ENCODE measurements around the gene PIP4K2A. TPM values are rescaled to one million over a fixed set of nuclear protein-coding genes. Genes with fewer than 3 reads are reported as not detected.

Gene PIP4K2A
- total RNA-seq, 3 donors from 2014 or later (not counting 1 experiment from before 2014, with no cell fraction given), result 311 to 423 (median 405) TPM

DNA sequence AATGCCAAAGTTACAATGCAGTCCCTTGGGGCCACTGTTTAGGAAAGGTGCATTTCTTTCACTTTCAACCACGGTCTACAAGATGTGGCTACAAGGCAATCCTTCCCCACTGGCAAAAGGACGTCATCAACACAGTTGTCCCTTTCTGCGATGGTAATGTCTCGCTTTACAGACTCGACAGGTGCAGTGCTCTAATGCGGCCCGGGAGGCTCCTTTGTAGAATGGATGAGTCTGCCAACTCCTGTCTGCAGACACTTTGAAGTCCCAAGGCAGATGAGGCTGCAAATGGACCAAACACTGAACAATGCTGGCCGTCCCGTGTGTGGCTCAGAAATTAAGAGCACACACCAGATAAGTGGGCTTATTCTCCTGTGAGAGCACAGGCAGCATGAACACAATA is 133.7 kb downstream of the PIP4K2A start:
- TF ChIP-seq, protein P1, sequence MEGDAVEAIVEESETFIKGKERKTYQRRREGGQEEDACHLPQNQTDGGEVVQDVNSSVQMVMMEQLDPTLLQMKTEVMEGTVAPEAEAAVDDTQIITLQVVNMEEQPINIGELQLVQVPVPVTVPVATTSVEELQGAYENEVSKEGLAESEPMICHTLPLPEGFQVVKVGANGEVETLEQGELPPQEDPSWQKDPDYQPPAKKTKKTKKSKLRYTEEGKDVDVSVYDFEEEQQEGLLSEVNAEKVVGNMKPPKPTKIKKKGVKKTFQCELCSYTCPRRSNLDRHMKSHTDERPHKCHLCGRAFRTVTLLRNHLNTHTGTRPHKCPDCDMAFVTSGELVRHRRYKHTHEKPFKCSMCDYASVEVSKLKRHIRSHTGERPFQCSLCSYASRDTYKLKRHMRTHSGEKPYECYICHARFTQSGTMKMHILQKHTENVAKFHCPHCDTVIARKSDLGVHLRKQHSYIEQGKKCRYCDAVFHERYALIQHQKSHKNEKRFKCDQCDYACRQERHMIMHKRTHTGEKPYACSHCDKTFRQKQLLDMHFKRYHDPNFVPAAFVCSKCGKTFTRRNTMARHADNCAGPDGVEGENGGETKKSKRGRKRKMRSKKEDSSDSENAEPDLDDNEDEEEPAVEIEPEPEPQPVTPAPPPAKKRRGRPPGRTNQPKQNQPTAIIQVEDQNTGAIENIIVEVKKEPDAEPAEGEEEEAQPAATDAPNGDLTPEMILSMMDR (IDR thresholded peaks at IDR 0.05), result no peak
- Mint-ChIP-seq H3K4me3 (no peak overlapping the region), H3K27ac (peak overlapping the region; percentile 62 to 79), H3K36me3 (peaks cover 9% of the 10 kb centered on the region), H3K9me3 (no peaks in the 10 kb centered on the region), H3K27me3 (ENCODE audit: low read depth in 2 of 2) (no peaks in the 10 kb centered on the region), H3K4me1 (peaks cover 45 to 56% of the 10 kb centered on the region in 2 donors)
- peaks cover 59% of the 10 kb centered on the region for H3K36me3 ChIP-seq (ENCODE audit: control insufficient read depth, insufficient read depth, low read length)
- no peaks in the 10 kb centered on the region for H3K27me3 ChIP-seq (ENCODE audit: control insufficient read depth, insufficient read depth, low read length)
- no peak for DNase-seq
- intact Hi-C loops (cut with micrococcal nuclease), result no loop called here
- no peaks in the 10 kb centered on the region for H3K9me3 ChIP-seq (ENCODE audit: control insufficient read depth, insufficient read depth, low read length)
- no peak for ATAC-seq
- WGBS (ENCODE audit: insufficient coverage), result 88% methylated on average over 9 of the region's 9 CpGs
- no peak overlapping the region for H3K27ac ChIP-seq (ENCODE audit: low read length)
- H3K4me3 ChIP-seq (ENCODE audit: low read length), result no peak overlapping the region
- H3K4me1 ChIP-seq (ENCODE audit: control insufficient read depth, insufficient read depth, low read length), result peaks cover 10% of the 10 kb centered on the region

- Histone ChIP-seq H3K4me1 (ENCODE audit: control insufficient read depth, insufficient read depth, low read length) (peaks cover 10% of the 10 kb centered on the region), H3K36me3 (ENCODE audit: control insufficient read depth, insufficient read depth, low read length) (peaks cover 61% of the 10 kb centered on the region), H3K27ac (ENCODE audit: low read length) (no peak overlapping the region), H3K9me3 (ENCODE audit: control insufficient read depth, insufficient read depth, low read length) (no peaks in the 10 kb centered on the region), H3K4me3 (ENCODE audit: low read length) (no peak overlapping the region), H3K27me3 (ENCODE audit: control insufficient read depth, insufficient read depth, low read length) (no peaks in the 10 kb centered on the region)
- WGBS (ENCODE audit: insufficient coverage), result 78% methylated on average over 7 of the region's 7 CpGs
- Mint-ChIP-seq H3K9me3 (no peaks in the 10 kb centered on the region), H3K27ac (peak overlapping the region; percentile 62 to 79), H3K4me1 (peaks cover 49 to 52% of the 10 kb centered on the region in 2 donors), H3K36me3 (peaks cover 9% of the 10 kb centered on the region), H3K27me3 (ENCODE audit: low read depth in 2 of 2) (no peaks in the 10 kb centered on the region), H3K4me3 (no peak overlapping the region)
- TF ChIP-seq, protein P1 (IDR thresholded peaks at IDR 0.05), result no peak
- intact Hi-C loops (cut with micrococcal nuclease), result loop anchor here (10.0 kb wide), 1 partner anchor 575 kb away; the partner anchor contains the start of gene DNAJC1
- ATAC-seq (no peak), DNase-seq (no peak)
Observed at GRCh38 chr10:22579826-22580225, 134.6 kb downstream of the PIP4K2A start.

DNA sequence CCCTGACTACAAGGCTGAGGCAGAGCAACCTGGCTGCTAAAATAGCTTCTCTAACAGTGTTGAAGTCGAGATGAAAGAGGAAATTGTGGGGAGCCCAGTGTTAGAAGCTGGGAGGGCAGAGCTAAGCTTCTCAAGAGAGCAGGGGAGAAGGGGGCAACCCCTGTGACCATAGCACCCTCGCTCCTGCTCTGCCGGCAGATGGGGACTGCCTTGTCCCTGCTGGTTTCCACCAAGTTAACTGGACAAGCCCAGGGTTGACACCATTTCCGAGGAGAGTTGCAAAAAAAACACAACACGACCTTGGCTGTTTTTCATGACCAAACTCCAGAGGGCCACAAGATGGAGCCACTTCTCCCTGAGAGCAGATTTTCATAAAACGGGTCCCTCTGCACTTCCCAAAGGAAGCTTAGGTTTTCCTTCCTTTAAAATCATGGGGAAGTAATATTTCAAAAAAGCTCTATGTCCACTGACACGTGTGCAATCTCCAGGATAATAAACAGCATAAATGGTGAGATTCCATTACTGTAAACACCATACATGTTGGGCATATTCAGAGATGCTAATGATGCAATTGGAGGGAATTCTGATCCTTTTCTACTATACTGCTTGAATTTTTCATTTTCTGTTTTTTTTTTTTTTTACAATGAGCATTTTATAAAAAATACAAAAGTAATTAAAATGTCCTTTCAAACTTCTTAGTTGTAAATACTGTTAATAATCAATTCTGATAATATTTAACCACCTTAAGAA is 140.4 kb downstream of the PIP4K2A start:
- 22% methylated on average over 6 of the region's 7 CpGs for WGBS (ENCODE audit: insufficient coverage)
- Mint-ChIP-seq H3K27me3 (ENCODE audit: low read depth in 2 of 2) (no peaks in the 10 kb centered on the region), H3K4me3 (peak overlapping the region; percentile 82), H3K27ac (peak overlapping the region; percentile 62 to 79), H3K36me3 (peaks cover 7% of the 10 kb centered on the region), H3K9me3 (no peaks in the 10 kb centered on the region), H3K4me1 (peaks cover 63 to 72% of the 10 kb centered on the region in 2 donors)
- no peaks in the 10 kb centered on the region for H3K27me3 ChIP-seq (ENCODE audit: control insufficient read depth, insufficient read depth, low read length)
- H3K9me3 ChIP-seq (ENCODE audit: control insufficient read depth, insufficient read depth, low read length), result no peaks in the 10 kb centered on the region
- H3K27ac ChIP-seq (ENCODE audit: low read length), result peak overlapping the region; percentile 71
- H3K4me3 ChIP-seq (ENCODE audit: low read length), result no peak overlapping the region
- DNase-seq (peak; percentile 42 to 75), ATAC-seq (peak; percentile 71 to 87 (median 81))
- TF ChIP-seq, protein P1 (IDR thresholded peaks at IDR 0.05), result peak; percentile 71
- peaks cover 48% of the 10 kb centered on the region for H3K36me3 ChIP-seq (ENCODE audit: control insufficient read depth, insufficient read depth, low read length)
- H3K4me1 ChIP-seq (ENCODE audit: control insufficient read depth, insufficient read depth, low read length), result peaks cover 34% of the 10 kb centered on the region
- intact Hi-C loops (cut with micrococcal nuclease), result loop anchor here (1.0 to 10.0 kb wide), 8 partner anchors 58 to 569 kb away; partner anchors contain the start of gene DNAJC1

Data from natural killer cell (primary cell).